ENCODE measurements around the gene SUPT16H. TPM values are rescaled to one million over a fixed set of nuclear protein-coding genes. Genes with fewer than 3 reads are reported as not detected.

SUPT16H gene
- total and polyA plus RNA-seq, 2 of the 8 experiments (the other 6 are each of a cell fraction or from before 2014, with no cell fraction given) = 138 to 201 TPM

GRCh38 chr14:21431126-21431525 lies 47.3 kb upstream of the SUPT16H start (continued):
- TF ChIP-seq SIN3A (conservative IDR thresholded peaks at IDR 0.05 in 1 of 2, IDR thresholded peaks at IDR 0.05 in 1 of 2; ENCODE audit: low read depth in 1 of 2, low read length in 2 of 2) = no peak
- no peak for TF ChIP-seq ATF2 (IDR thresholded peaks at IDR 0.05; ENCODE audit: low read length)
- no peak for TF ChIP-seq E2F6 (IDR thresholded peaks at IDR 0.05)
